HG03064 (cell line): ENCODE results near the gene IFT122.
"Not testable (repeated sequence)": the region's sequence is repeated elsewhere in the genome, so short reads cannot be mapped to it uniquely, and the experiment has no call there.

Experiments
- ATAC-seq: cut with Tn5 transposase; IDR thresholded peaks from one replicate; pipeline ENCODE4 v1.9.1; 2021; ENCODE audit warnings: low read depth; ENCODE audit not compliant: unreplicated experiment

Gene IFT122

DNA sequence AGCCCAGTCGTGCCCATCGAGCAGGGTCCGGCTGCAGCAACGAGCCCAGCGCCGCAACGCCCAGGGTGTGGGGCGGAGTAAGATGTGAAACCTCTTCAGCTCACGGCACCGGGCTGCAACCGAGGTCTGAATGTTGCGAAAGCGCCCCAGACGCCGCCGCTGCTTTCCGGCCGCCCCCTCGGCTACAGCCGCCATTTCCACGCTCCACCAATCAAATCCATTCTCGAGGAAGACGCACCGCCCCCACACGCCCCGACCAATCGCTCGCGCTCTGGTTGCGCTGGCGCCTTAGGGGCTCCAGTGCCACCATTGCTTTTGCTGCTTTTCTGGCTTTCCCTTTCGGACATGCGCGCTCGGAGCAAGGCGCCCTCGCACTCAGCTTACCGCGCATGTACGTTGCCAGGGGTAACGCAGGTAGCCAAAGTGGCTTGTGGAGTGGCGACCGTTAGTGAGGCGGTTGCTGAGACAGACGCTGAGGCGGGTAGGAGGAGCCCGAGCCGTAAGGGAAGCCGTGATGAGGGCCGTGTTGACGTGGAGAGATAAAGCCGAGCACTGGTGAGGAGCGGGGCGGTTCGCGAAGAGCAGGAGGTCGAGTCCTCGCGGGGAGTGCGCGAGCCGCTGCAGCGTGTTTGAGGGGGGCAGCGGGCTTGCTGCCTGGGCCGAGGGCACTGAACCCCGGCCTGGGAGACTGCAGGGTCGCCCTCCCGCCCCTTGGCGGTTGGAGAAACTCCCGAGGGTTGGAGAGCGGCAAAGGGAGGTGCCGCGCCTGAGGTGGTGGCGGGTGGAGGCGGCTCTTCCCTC lies at the start of gene IFT122, which contains the start of gene MBD4:
IFT122 (plus strand) TSS at position 408 of the 801 bp plus-strand sequence; CDS start at position 515, 107 bp downstream.
MBD4 (minus strand) TSS at position 132 of the 801 bp plus-strand sequence; CDS start at position 17, 115 bp downstream.
- ATAC-seq = peak; percentile 78

DNA sequence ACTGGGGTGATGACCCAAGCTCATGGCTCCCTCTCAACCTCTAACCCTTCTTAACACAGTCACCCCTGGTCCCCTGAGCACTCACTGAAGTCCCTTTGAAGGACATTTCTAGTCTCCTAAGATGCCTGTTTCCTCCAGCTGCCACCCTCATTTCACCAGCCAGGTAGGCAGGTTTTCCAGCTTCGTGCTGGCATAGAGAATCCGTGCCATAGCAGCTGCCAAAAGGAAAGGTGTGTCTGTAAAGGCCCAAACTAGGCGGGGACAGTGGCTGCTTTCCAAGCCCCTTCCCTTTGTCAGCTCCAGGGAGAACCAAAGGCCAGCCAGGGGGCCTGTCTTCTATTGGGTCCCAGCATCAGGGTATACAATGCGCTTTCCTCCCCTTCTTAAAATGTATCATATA lies 48.4 kb upstream of the IFT122 start:
- not testable (repeated sequence) for ATAC-seq

- ATAC-seq = not testable (repeated sequence)
Observed at GRCh38 chr3:129392106-129392887, 47.7 kb upstream of the IFT122 start.

- no peak for ATAC-seq
Observed at GRCh38 chr3:129393271-129393670, 46.8 kb upstream of the IFT122 start.

DNA sequence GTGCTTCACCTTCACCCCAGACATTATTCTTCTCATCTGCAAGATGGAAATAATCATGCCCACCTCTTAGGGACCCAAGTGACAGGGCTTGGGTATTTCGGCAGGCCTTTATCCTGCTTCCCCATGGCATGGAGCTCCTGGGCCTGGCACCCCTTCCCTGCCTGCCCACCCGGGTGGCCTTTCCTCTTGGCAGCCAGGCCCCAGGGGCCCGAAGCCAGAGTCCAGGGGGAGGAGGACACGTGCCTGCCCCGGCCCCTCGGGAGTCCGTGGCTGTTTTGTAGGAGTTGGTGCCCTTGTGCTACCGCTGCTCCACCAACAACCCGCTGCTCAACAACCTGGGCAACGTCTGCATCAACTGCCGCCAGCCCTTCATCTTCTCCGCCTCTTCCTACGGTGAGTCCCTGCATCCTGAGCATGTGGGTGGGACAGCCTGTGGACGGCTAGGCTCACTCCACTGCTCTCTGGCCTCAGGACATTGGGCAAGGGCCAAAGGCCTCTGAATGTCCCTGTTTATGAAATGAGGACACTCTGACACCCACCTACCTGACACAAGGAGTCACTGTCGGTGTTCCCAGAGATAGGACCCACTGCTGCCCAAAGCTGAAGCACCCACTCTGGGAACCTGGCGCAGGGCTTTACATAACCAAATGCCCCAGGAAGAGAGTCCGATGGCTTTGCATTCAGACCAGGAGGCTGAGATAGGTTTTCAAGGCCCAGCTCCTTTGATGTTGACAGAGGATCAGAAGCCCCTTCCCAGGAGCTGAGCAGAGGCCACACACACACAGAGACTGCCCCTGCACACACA lies 46.1 kb upstream of the IFT122 start:
- ATAC-seq = not testable (repeated sequence)

GRCh38 chr3:129398803-129399144 lies 41.2 kb upstream of the IFT122 start:
- ATAC-seq = no peak

- ATAC-seq = peak; percentile 70
Observed at GRCh38 chr3:129399145-129399894, 40.7 kb upstream of the IFT122 start.

- ATAC-seq = no peak
Observed at GRCh38 chr3:129399895-129400357, 40.1 kb upstream of the IFT122 start.

- no peak for ATAC-seq
Observed at GRCh38 chr3:129402210-129402609, 37.8 kb upstream of the IFT122 start.

DNA sequence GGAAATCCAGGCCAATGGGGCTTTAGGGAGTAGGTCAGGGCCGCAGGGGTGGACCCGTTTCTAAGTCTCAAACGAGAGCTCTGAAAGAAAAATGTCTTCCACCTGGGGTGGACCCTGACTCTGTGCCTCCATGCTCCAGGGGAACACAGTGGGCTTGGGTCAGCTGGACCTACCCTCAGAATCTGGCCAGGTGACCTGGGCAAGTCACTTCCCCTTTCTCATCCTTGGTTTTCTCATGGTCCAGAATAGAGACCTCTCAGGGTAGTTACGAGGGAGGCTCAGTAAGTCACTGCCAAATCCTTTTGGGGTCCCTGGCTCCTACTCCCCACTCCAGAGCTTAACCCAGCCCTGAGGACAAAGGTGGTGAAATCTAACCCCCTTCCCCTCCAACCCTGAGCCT lies 37.4 kb upstream of the IFT122 start:
- no peak for ATAC-seq

DNA sequence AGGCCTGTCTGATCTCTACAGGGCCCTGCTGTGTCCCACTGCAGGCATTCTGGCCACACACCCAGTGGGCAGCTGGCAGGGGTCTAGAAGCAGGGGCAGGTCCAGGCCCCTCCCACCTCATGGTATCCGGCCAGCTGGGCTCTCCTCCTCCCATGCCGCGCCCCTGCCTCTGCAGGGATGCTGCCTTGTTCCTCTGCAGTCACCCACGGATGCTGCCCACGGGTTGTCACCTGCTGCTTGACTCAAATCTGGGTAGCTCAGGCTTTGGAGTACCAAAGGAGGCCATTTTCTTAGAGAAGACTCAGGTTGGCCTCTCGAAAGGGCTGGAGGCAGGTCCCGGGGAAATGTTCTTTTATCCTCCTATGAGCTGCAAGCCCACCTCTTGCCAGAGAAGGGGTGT lies 36.6 kb upstream of the IFT122 start:
- no peak for ATAC-seq

DNA sequence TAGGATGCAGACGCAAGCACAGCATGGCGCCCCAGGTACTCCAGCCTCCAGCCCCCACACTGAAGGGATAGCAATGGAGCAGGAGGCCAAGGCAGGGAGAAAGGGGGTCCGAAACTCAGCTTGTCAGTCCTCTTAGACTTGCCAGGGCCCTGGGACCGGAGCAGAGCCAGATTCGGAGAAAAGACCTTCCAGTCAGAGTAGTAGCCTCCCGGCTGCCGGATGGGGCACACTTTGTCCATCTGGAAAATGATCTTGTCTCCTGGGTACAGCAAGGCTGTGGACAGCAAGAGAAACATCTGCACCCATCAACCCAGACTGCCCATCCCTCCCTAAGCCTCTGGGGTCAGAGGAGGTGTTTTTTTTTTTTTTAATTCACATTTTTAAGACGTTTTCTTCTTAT lies 35.9 kb upstream of the IFT122 start:
- no peak for ATAC-seq

- ATAC-seq = no peak
Observed at GRCh38 chr3:129404610-129405009, 35.4 kb upstream of the IFT122 start.

- ATAC-seq = no peak
Observed at GRCh38 chr3:129409541-129409940, 30.5 kb upstream of the IFT122 start.

DNA sequence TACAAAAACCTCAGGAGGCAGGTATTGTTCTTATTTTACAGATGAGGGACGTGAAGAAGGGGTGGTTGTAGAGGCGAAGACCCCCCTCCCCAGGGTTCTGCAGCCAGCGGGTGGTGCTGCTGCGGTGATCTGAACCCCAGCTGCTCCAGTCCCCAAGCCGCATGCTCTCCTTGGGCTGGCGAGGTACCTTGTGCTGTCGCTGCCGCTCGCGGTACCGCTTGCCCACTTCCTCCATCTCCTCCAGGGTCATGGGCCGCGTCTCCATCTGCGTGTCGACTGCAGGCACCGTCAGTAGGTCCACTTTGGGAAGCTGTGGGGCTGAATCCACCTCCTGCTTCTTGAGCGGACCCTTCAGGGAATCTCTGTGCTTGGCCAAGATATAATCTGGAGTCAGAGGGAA lies 29.1 kb upstream of the IFT122 start:
- no peak for ATAC-seq

- no peak for ATAC-seq
Observed at GRCh38 chr3:129412542-129413198, 27.4 kb upstream of the IFT122 start.

DNA sequence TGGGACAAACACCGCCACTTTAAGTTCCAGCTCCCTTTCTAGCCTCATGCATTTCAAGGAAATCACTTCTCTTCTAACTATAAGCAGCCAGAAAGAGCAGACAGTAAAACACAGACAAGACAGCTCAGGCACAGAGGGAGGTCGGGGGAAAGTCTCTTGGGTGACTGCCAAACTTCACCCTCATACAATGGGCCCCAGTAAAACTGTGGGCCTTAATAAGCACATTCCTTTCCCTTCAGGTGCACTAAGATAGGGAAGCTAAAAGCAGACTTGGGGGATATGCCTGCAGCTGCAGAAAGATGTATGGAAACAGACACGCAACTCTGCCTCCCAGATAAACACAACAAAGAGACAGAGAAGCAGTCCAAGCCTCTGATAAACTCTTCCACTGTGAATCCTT lies 26.8 kb upstream of the IFT122 start:
- ATAC-seq = not testable (repeated sequence)

DNA sequence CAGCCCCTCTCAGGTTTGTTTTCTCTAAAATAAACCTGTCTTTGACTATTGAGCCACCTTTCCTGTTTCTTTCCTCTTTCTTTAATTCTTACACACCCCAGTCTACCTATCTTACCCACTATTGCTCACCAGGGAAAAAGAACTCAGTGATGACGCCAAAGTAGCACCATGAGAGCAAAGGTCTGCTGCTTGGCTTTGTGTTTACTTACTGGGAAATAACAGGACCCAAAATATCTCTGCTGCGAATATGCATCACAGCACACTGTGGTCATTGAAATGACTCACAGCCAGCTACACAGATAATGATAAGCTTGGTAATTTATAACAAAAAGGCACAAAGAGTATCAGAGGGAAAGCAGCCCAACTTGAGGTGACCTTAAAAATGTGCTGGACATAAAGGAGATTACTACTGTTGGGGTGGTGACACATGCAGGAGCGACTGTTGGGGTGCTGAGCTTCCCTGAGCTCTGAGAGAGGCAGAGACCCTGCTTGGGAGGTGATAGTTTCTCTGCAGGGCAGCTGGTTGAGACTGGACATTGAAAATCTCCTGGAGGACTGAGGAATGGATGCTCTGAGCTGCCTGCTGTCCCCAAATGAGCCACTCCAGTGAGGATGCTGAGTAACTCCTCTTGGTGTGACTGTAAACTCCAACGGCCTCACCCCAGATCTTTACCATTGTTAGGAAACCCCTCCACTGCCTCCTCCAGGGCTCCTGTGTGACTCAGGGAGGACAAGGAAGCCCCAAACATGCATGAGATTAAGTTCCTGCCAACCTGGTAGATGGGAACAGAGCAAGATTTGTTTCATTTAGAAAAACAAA lies 26.1 kb upstream of the IFT122 start:
- peak; percentile 77 for ATAC-seq

GRCh38 chr3:129415378-129415777 lies 24.6 kb upstream of the IFT122 start:
- no peak for ATAC-seq
